ENCODE measurements around the gene GNAZ.
A peak's percentile ranks its signal among the peaks of the same experiment; 100 is the strongest.

GNAZ gene

GRCh38 chr22:23063539-23064380 lies 6.6 kb upstream of the GNAZ start:
- no peak overlapping the region for H3K4me3 ChIP-seq (ENCODE audit: low read depth, low read length)

- no peak overlapping the region for H3K4me3 ChIP-seq (ENCODE audit: low read depth, low read length)
Measured at GRCh38 chr22:23064381-23065068, 5.8 kb upstream of the GNAZ start.

GRCh38 chr22:23065069-23065451 lies 5.3 kb upstream of the GNAZ start:
- no peak overlapping the region for H3K4me3 ChIP-seq (ENCODE audit: low read depth, low read length)

- no peak overlapping the region for H3K4me3 ChIP-seq (ENCODE audit: low read depth, low read length)
Measured at GRCh38 chr22:23065495-23066122, 4.7 kb upstream of the GNAZ start.

- H3K4me3 ChIP-seq (ENCODE audit: low read depth, low read length): no peak overlapping the region
Measured at GRCh38 chr22:23066200-23067022, 3.9 kb upstream of the GNAZ start.

- H3K4me3 ChIP-seq (ENCODE audit: low read depth, low read length): no peak overlapping the region
Measured at GRCh38 chr22:23067023-23067650, 3.2 kb upstream of the GNAZ start.

- H3K4me3 ChIP-seq (ENCODE audit: low read depth, low read length): no peak overlapping the region
Measured at GRCh38 chr22:23067691-23068090, 2.6 kb upstream of the GNAZ start.

GRCh38 chr22:23068096-23068831 lies 2.1 kb upstream of the GNAZ start:
- H3K4me3 ChIP-seq (ENCODE audit: low read depth, low read length): no peak overlapping the region

- no peak overlapping the region for H3K4me3 ChIP-seq (ENCODE audit: low read depth, low read length)
Measured at GRCh38 chr22:23068832-23069385, 1.4 kb upstream of the GNAZ start.

GRCh38 chr22:23069502-23070357 lies 589 bp upstream of the GNAZ start:
- H3K4me3 ChIP-seq (ENCODE audit: low read depth, low read length): peak overlapping the region; percentile 37

GRCh38 chr22:23071230-23072076 lies 1.1 kb downstream of the GNAZ start:
- H3K4me3 ChIP-seq (ENCODE audit: low read depth, low read length): peak overlapping the region; percentile 45

- H3K4me3 ChIP-seq (ENCODE audit: low read depth, low read length): no peak overlapping the region
Measured at GRCh38 chr22:23072077-23072910, 2.0 kb downstream of the GNAZ start.

GRCh38 chr22:23072911-23073491 lies 2.7 kb downstream of the GNAZ start:
- no peak overlapping the region for H3K4me3 ChIP-seq (ENCODE audit: low read depth, low read length)

GRCh38 chr22:23073526-23074229 lies 3.4 kb downstream of the GNAZ start:
- H3K4me3 ChIP-seq (ENCODE audit: low read depth, low read length): no peak overlapping the region

- H3K4me3 ChIP-seq (ENCODE audit: low read depth, low read length): no peak overlapping the region
Measured at GRCh38 chr22:23074451-23074850, 4.1 kb downstream of the GNAZ start.

GRCh38 chr22:23075050-23075449 lies 4.7 kb downstream of the GNAZ start:
- no peak overlapping the region for H3K4me3 ChIP-seq (ENCODE audit: low read depth, low read length)

Data from iPS-11a (cell line).